HK-2 (cell line): ENCODE measurements around the gene AMACR.

Experiments
- DNase-seq: peaks from one replicate; pipeline ENCODE4 v3.0.0-alpha.2; 2018; ENCODE audit not compliant: unreplicated experiment

AMACR gene

GRCh38 chr5:34007201-34007620 is 639 bp downstream of the AMACR start:
- no peak for DNase-seq

GRCh38 chr5:34005681-34006080 is 2.2 kb downstream of the AMACR start:
- DNase-seq = no peak

- peak; percentile 49 for DNase-seq
Measured at GRCh38 chr5:34005211-34005610, 2.6 kb downstream of the AMACR start.

GRCh38 chr5:34003941-34004340 is 3.9 kb downstream of the AMACR start:
- no peak for DNase-seq

GRCh38 chr5:34002629-34003328 is 5.1 kb downstream of the AMACR start:
- DNase-seq = no peak

- DNase-seq = no peak
Measured at GRCh38 chr5:34001241-34001841, 6.5 kb downstream of the AMACR start.

GRCh38 chr5:33999978-34000377 is 7.9 kb downstream of the AMACR start:
- DNase-seq = no peak

- peak; percentile 33 for DNase-seq
Measured at GRCh38 chr5:33997331-33997983, 10.4 kb downstream of the AMACR start.

GRCh38 chr5:33995865-33996264 is 12.0 kb downstream of the AMACR start:
- no peak for DNase-seq

GRCh38 chr5:33994845-33995244 is 13.0 kb downstream of the AMACR start:
- DNase-seq = no peak

- no peak for DNase-seq
Measured at GRCh38 chr5:33992864-33993263, 15.0 kb downstream of the AMACR start.

- DNase-seq = no peak
Measured at GRCh38 chr5:33985447-33985846, 22.4 kb downstream of the AMACR start.

- DNase-seq = no peak
Measured at GRCh38 chr5:33984671-33985124, 23.2 kb downstream of the AMACR start, which contains the start of gene SLC45A2. TSS of gene SLC45A2 (minus strand) at chr5:33984693. CDS start at chr5:33984583, 110 bp downstream.

- DNase-seq = no peak
Measured at GRCh38 chr5:33984178-33984577, 23.7 kb downstream of the AMACR start.

- DNase-seq = no peak
Measured at GRCh38 chr5:33981408-33982162, 26.3 kb downstream of the AMACR start.

- DNase-seq = no peak
Measured at GRCh38 chr5:33980030-33980429, 27.8 kb downstream of the AMACR start.

GRCh38 chr5:33978306-33978705 is 29.5 kb downstream of the AMACR start:
- DNase-seq = no peak

- DNase-seq = no peak
Measured at GRCh38 chr5:33976307-33976706, 31.5 kb downstream of the AMACR start.

- no peak for DNase-seq
Measured at GRCh38 chr5:33975852-33976251, 32.0 kb downstream of the AMACR start.

- DNase-seq = no peak
Measured at GRCh38 chr5:33973271-33973670, 34.6 kb downstream of the AMACR start.

- DNase-seq = peak; percentile 11
Measured at GRCh38 chr5:33969572-33970452, 38.0 kb downstream of the AMACR start.
